Measurements from ENCODE around the gene RBM4B.

The RBM4B gene

GRCh38 chr11:66706989-66707388 lies 29.3 kb upstream of the RBM4B start:
- no peak for DNase-seq

- DNase-seq = no peak
These were observed 28.1 kb upstream of the RBM4B start for GRCh38 chr11:66705587-66706335.

DNA sequence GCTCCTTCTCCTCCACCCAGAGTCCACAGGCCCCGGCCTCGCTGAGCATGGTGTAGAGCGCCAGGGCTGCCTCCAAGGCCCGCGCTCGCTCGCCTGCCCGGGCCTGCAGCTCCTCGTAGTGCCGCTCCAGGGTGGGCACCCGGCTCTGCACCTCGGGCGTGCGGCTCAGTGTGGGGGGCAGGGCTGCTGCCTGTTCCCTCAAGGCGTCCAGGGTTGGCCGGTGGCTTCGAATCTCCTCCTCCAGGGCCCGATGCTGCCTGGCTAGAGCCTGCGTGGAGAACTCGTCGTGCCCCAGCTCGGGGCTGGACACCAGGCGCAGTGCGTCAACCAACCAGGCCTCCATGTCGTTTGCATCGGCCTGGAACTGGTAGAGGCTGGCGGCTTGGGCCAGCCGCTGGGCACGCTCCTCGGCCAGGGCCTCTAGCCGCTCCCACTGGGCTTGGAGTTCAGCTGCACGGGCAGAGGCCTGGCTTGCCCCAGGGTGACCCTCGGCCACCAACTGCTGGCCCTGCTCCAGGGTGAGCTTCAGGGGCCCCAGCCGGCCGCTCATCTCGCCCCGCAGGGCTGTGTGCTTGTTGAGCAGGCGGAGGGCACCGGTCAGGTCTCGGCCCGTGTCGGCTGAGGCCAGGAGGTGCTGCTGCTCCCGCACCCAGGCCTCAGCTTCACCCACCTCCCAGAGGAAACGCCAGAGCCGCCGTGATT lies 27.1 kb upstream of the RBM4B start:
- DNase-seq = no peak

- no peak for DNase-seq
These were observed 23.9 kb upstream of the RBM4B start for GRCh38 chr11:66701432-66702240.

- no peak for DNase-seq
These were observed 23.1 kb upstream of the RBM4B start for GRCh38 chr11:66700742-66701141.

DNA sequence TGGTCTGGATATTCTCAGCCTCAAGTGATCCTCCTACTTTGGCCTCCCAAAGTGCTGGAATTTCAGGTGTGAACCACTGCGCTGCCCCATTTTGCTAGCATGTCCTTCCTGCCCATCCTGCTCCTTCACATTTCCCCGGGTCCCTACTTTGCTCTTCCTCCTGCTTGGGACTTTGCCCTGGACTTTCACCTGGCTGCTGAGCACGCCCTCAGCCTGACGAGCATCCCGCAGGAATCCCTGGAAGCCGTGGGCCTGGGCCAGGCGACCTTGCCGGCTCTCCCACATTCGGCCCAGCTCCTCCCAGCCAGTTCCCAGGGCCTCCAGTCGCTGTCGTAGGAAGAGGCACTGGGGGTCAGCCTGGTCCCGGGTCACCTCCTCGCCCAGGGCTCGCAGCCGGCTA lies 22.6 kb upstream of the RBM4B start:
- no peak for DNase-seq

GRCh38 chr11:66698491-66698890 lies 20.8 kb upstream of the RBM4B start:
- DNase-seq = no peak

DNA sequence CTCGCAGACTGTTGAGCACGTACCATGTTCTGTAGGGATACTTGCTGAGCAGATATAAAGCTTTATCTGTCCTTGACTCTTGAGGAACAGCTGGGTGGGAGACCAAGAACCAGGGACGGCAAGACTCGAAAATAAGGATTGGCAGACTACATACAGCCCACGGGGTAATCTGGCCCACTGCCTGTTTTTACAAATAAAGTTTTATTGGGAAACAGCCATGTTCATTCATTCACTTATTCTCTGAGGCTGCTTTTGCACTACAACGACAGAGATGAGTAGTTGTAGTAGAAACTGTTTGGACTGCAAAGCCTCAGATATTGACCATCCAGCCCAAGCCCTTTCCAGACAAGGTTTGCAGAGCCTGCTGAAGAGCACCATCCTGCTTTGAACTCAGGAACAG lies 20.3 kb upstream of the RBM4B start:
- no peak for DNase-seq

GRCh38 chr11:66696146-66696545 lies 18.5 kb upstream of the RBM4B start:
- DNase-seq = no peak

- peak; percentile 57 for DNase-seq
These were observed 17.1 kb upstream of the RBM4B start for GRCh38 chr11:66694732-66695207.

DNA sequence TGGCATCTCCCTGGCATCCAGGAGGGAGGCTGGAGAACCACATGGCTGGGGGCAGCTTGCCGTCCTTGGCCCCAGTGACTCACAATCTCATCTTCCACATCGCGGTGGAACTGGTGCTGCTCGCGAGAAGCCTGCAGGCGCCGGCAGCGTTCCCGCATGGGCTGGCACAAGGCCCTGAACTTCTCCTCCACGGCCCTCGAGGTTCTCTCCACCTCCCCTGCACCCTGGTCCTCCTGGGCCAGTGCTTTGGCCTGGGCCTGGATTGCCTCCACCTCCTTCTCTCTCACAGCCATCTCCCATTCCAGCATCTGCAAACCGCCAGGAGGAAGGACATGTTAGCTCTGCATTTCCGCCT lies 16.3 kb upstream of the RBM4B start:
- no peak for DNase-seq

DNA sequence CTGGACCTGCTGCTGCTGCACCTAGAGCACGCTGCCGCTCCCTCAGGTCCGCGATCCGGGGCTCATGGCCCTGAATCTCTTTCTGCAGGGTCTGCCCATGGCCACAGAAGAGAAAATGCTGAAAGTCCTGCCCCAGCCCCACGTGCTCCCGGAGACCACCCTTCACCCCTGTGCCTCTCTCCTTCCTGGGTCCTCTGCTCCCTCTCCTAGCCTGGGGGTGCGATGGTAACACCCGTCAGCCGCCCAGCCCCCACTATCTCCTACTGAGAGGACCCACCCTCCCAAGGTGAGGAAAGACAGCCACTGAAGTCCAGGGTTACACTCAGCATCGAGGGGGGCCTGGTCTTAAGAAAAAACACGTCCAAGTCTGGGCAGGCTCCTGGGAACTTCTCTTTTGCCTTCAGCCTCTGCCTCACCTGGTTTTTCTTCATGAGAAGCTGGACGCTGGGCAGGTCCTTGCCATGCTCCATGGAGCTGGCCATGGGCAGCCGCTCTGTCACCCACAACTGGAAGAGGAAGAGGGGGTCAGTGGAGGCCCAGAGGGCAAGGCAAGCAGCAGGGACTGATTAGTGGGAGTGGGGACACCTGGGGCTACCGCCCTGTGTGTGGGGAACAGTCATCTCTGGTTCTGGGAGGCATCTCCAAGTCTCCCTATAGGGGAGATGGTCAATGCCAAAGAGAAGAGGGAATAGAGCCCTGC lies 15.8 kb upstream of the RBM4B start:
- no peak for DNase-seq

GRCh38 chr11:66692871-66693331 lies 15.2 kb upstream of the RBM4B start:
- DNase-seq = no peak

- DNase-seq = no peak
These were observed 14.8 kb upstream of the RBM4B start for GRCh38 chr11:66692446-66692845.

DNA sequence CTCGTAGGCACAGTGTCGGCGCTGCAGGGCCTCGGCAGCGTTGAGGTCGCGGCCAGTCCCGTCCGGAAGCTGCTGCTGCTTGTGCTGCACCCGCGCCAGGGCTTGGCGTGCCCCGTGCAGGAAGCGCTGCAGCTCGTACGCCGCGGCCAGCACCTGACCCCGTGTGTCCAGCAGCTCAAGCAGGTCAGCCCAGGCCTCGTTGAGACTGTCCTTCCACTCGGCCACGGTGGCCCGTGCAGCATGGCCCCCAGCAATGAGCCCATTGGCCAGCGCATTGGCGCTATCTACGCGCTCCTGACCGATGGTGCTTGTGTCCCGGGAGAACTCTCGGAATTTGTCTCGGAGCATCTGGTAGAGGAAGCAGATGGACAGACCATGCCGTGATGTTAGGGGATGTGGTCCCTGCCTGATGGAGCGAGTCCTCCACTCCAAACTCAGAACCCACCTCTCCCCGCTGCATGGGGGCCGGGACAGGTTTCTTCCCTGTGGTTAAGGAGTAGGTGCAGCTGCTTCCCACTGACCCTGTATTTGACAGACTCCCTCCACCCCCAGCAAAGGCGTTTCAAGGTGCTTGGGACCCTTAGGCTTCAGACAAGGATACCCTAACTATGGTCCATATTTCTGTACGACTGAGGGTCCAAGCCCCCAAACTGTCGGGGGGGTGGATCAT lies 13.8 kb upstream of the RBM4B start:
- no peak for DNase-seq

GRCh38 chr11:66689661-66690590 lies 12.2 kb upstream of the RBM4B start:
- DNase-seq = no peak

DNA sequence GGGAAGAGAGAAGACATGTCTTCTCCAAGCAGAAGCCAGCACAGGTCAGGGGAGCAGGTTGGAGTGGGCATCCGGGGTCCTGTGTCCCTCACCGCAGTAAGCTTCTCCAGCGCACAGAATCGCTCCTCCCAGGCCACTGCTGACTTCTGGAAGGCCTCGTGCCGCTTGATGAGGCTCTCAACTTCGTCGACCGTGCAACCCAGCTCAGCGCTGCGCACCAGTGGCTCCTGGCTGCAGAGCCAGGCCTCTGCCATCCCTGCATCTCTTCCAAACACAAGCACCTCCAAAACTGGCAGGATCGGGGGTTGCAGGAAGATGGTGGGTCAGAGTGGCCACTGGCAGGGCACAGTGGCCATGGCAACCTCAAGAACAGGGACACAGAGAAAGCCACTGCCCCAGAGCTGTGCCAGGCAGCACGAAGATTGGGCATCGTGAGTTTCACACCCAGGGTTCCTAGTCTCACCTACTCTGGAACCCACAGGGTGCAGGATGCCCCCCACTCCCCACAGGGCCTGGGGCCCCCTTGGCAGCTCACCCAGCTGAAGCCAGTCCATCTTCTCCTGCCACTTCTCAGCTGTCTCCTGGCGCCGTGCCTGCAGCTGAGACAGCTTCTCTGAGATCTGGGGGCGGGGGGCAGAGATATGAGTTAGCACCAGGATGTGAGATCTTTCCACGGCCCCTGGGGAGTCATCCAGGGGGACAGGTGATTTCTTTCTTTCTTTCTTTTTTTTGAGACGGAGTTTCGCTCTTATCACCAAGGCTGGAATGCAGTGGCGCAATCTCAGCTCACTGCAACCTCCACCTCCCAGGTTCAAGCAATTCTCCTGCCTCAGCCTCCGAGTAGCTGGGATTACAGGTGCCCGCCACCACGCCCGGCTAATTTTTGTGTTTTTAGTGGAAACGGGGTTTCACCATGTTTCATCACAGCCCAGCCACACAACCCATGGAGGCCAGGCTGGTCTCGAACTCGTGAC lies 11.2 kb upstream of the RBM4B start:
- DNase-seq = no peak

DNA sequence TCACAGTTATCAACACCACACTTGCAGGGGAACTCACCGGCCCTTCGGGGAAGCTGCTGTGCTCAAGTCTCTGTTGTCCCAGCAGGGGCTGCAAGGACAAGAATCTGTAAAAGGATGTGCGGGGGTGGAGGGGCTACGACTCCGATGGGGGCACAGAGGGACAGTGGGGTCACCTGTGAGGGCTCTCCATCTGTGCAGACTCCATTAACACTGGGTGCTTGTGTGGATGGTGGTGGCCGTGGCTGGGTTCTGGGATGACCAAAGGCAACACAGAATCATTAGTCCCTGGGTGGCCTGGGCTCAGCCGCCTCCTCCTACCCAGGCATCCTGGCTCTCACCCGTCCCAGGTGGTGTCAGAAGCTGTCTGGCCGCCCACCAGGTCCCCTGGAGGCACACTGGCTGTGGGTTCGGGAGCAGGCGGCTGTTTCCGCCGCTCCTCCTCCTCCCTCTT lies 10.2 kb upstream of the RBM4B start:
- no peak for DNase-seq

DNA sequence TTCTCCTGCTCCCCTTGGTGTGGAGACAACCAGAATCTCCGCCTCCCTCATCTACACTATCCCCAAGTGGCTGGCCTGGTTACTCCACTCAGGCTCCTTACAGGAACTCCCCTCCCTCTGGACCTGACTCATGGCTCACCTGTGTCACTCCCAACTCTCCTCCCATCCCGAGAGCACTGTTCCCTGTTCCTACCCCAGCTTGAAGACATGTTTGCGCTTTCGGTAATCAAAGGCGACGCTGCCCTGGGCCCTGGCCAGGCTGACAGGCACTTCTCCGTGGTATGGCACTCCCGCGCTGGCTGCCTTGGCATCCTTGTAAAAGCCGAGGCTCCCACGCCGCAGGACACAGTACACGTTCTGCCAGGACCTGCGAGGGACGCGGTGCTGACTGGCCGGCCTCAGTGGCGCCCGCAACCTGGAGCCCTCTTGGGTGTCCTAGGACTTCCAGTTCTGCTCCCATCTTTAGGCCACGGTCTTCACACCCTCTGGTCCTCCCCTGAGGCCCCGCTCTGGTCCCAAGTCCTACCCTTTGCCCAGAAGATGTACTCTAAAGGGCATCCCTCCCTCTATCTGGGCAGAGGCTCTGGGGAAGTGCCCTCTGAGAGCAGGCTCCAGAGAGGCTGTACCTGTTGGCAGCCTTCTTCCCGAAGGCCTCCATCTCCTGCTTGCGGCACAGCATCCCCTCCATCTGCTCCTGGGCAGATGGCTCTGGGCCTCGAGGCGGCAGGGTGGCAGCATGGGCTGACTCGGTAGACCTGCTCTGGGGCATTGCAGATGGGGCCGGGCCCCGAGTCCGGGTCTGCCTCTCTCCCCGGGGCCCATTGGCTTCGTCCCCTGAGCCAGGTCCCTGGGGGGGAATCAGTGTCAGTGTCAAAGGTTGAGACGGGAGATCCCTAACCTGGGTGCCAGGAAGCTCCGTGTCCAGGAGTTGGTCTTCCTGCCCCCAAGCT lies 9.4 kb upstream of the RBM4B start:
- no peak for DNase-seq

Data from NCI-H2171 (cell line).